HepG2 (cell line): ENCODE results near the gene NT5C. TPM values are rescaled to one million over a fixed set of nuclear protein-coding genes. Genes with fewer than 3 reads are reported as not detected.

Experiments
- HNRNPL ChIP-seq: fragments of 200-400 bp; formaldehyde crosslinking; IDR thresholded peaks from 2 replicates; pipeline ENCODE4 v1.6.1; 2017; ENCODE audit warnings: mild to moderate bottlenecking, low read depth, low read length
- KLF16 ChIP-seq, 2 experiments: sonication (generic) in 1 of 2; formaldehyde crosslinking in 1 of 2; IDR thresholded peaks; 2 replicates each; pipeline versions ENCODE4 v1.6.1 to v1.8.0; 2016 to 2023; ENCODE audit warnings: missing genetic modification reagents in 2 of 2, missing compliant biosample characterization in 1 of 2
- NONO ChIP-seq, 2 experiments: fragments of 450-650 bp in 1 of 2; sonication (generic) in 1 of 2; formaldehyde crosslinking in 1 of 2; IDR thresholded peaks in 1 of 2; conservative IDR thresholded peaks in 1 of 2; 2 replicates each; pipeline versions ENCODE4 v1.6.1 to v1.8.0; 2017 to 2022; ENCODE audit warnings: mild to moderate bottlenecking in 1 of 2, missing genetic modification reagents in 1 of 2, moderate library complexity in 1 of 2
- NR3C1 ChIP-seq: sonication (generic); formaldehyde crosslinking; IDR thresholded peaks from 2 replicates; pipeline ENCODE4 v1.4.0; 2020; ENCODE audit warnings: missing genetic modification reagents
- RAD21 ChIP-seq: fragments of 450-650 bp; formaldehyde crosslinking; IDR thresholded peaks from 2 replicates; pipeline ENCODE4 v1.5.0; 2020; ENCODE audit warnings: mild to moderate bottlenecking
- REXO4 ChIP-seq: sonication (generic); formaldehyde crosslinking; IDR thresholded peaks from 2 replicates; pipeline ENCODE4 v1.8.0; 2022; ENCODE audit warnings: missing genetic modification reagents, mild to moderate bottlenecking, borderline replicate concordance
- SP5 ChIP-seq: IDR thresholded peaks from 2 replicates; pipeline ENCODE4 v1.6.1; 2016; ENCODE audit warnings: low read depth, borderline replicate concordance
- TBP ChIP-seq: sonication (generic); formaldehyde crosslinking; IDR thresholded peaks from 2 replicates; pipeline ENCODE4 v1.5.0; 2020; ENCODE audit warnings: missing genetic modification reagents
- TBX3 ChIP-seq: fragments of 450-650 bp; IDR thresholded peaks from 2 replicates; pipeline ENCODE4 v1.6.1; 2017; ENCODE audit warnings: antibody characterized with exemption, mild to moderate bottlenecking, inconsistent platforms, borderline replicate concordance
- U2AF2 ChIP-seq: fragments of 200-400 bp; formaldehyde crosslinking; IDR thresholded peaks from 2 replicates; pipeline ENCODE4 v1.6.1; 2017; ENCODE audit warnings: low read depth, mild to moderate bottlenecking, low read length
- ZNF552 ChIP-seq: sonication (generic); formaldehyde crosslinking; IDR thresholded peaks from 2 replicates; pipeline ENCODE4 v1.9.0; 2022; ENCODE audit warnings: missing genetic modification reagents, mild to moderate bottlenecking, borderline replicate concordance
- ZNF781 ChIP-seq: sonication (generic); formaldehyde crosslinking; IDR thresholded peaks from 2 replicates; pipeline ENCODE4 v1.5.1; 2020; ENCODE audit warnings: borderline replicate concordance, mild to moderate bottlenecking, missing genetic modification reagents; ENCODE audit errors: not compliant biosample characterization
- polyA plus RNA-seq, 8 experiments: library from polyadenylated mRNA; depleted of rRNA in 3 of 8; stranded (reverse) in 7 of 8; unstranded in 1 of 8; fragments of >200 nt; fragmentation: Illumina TruSeq in 4 of 8; extraction: Trizol in 4 of 8; gene quantifications; 2 replicates each; pipeline versions ENCODE4 v1.2.1 to v1.2.3, GENCODE V29; 2011 to 2016; ENCODE audit warnings: low read depth in 4 of 8, missing spikeins in 1 of 8, mixed read lengths in 1 of 8; ENCODE audit not compliant: insufficient read depth in 1 of 8
- total RNA-seq, 5 experiments: library from RNA; depleted of rRNA; stranded (reverse); fragments of >200 nt; fragmentation: Illumina TruSeq; extraction: Trizol; gene quantifications; 2 replicates each; pipeline ENCODE4 v1.2.3, GENCODE V29; 2016; ENCODE audit warnings: low read depth in 1 of 5
- TF ChIP-seq, protein P1 (sequence below): sonication (generic); formaldehyde crosslinking; IDR thresholded peaks from 2 replicates; pipeline ENCODE4 v1.5.1; 2020; ENCODE audit warnings: mild to moderate bottlenecking, missing genetic modification reagents, moderate library complexity
- TF ChIP-seq, protein P2 (sequence below): sonication (generic); formaldehyde crosslinking; IDR thresholded peaks from 2 replicates; pipeline ENCODE4 v1.4.0; 2020; ENCODE audit warnings: mild to moderate bottlenecking, missing genetic modification reagents
- TF ChIP-seq, protein P3 (sequence below): sonication (generic); formaldehyde crosslinking; IDR thresholded peaks from 2 replicates; pipeline ENCODE4 v1.4.0; 2020; ENCODE audit warnings: low read depth, mild to moderate bottlenecking, missing genetic modification reagents

NT5C gene
- total and polyA plus RNA-seq, 2 of the 13 experiments (the other 11 are each of a cell fraction or from before 2014, with no cell fraction given): 42.8 to 48.6 TPM

DNA sequence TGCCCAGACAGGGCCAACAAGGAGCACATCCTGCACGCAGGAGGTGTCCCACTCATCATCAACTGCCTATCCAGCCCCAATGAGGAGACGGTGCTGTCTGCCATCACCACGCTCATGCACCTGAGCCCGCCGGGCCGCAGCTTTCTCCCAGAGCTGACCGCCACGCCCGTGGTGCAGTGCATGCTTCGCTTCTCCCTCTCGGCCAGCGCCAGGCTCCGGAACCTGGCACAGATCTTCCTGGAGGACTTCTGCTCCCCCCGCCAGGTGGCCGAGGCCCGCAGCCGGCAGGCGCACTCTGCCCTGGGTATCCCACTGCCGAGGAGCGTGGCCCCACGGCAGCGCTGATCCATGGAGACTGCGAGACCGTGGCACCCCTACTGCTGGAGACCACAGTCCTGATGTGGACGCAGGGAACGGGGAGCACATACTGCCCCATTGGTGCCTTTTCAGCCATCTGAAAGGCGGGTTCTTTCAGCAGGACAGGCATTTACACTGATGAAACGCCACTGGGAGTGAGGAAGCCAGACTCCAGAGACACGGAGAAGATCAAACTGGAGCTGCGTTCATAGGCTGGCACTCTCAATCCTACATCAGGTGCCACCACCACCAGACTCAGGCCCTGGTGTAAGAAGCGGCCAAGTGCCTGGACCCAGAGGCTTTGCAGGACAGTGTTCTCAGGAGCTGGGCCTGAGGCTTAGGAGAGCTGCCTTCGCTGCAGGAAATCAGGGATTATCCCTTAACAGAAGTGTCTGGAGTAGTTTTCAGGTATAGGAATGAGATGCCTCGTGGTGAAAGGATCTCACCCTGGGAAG is 2.6 kb downstream of the NT5C start (continued):
- TF ChIP-seq, protein P1, sequence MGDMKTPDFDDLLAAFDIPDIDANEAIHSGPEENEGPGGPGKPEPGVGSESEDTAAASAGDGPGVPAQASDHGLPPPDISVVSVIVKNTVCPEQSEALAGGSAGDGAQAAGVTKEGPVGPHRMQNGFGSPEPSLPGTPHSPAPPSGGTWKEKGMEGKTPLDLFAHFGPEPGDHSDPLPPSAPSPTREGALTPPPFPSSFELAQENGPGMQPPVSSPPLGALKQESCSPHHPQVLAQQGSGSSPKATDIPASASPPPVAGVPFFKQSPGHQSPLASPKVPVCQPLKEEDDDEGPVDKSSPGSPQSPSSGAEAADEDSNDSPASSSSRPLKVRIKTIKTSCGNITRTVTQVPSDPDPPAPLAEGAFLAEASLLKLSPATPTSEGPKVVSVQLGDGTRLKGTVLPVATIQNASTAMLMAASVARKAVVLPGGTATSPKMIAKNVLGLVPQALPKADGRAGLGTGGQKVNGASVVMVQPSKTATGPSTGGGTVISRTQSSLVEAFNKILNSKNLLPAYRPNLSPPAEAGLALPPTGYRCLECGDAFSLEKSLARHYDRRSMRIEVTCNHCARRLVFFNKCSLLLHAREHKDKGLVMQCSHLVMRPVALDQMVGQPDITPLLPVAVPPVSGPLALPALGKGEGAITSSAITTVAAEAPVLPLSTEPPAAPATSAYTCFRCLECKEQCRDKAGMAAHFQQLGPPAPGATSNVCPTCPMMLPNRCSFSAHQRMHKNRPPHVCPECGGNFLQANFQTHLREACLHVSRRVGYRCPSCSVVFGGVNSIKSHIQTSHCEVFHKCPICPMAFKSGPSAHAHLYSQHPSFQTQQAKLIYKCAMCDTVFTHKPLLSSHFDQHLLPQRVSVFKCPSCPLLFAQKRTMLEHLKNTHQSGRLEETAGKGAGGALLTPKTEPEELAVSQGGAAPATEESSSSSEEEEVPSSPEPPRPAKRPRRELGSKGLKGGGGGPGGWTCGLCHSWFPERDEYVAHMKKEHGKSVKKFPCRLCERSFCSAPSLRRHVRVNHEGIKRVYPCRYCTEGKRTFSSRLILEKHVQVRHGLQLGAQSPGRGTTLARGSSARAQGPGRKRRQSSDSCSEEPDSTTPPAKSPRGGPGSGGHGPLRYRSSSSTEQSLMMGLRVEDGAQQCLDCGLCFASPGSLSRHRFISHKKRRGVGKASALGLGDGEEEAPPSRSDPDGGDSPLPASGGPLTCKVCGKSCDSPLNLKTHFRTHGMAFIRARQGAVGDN (CRISPR knock-in tag): peak; percentile 10; the same call in 1 of the 2 replicates
- no peak for TF ChIP-seq NONO (IDR thresholded peaks at IDR 0.05)
- 0 out of 2 replicates have a peak, but pooled peaks have one; percentile 22 for TF ChIP-seq NONO (CRISPR knock-in tag; conservative IDR thresholded peaks at IDR 0.05)
- no peak for TF ChIP-seq ZNF781 (CRISPR knock-in tag)
- no peak for TF ChIP-seq TBX3
- no peak for TF ChIP-seq NR3C1 (CRISPR knock-in tag)
- no peak for TF ChIP-seq U2AF2
- TF ChIP-seq RAD21 (CRISPR knock-in tag): no peak
- TF ChIP-seq TBP (CRISPR knock-in tag): no peak
- TF ChIP-seq KLF16 (CRISPR knock-in tag; IDR thresholded peaks at IDR 0.05): no peak
- no peak for TF ChIP-seq REXO4 (CRISPR knock-in tag)
- TF ChIP-seq, protein P2, sequence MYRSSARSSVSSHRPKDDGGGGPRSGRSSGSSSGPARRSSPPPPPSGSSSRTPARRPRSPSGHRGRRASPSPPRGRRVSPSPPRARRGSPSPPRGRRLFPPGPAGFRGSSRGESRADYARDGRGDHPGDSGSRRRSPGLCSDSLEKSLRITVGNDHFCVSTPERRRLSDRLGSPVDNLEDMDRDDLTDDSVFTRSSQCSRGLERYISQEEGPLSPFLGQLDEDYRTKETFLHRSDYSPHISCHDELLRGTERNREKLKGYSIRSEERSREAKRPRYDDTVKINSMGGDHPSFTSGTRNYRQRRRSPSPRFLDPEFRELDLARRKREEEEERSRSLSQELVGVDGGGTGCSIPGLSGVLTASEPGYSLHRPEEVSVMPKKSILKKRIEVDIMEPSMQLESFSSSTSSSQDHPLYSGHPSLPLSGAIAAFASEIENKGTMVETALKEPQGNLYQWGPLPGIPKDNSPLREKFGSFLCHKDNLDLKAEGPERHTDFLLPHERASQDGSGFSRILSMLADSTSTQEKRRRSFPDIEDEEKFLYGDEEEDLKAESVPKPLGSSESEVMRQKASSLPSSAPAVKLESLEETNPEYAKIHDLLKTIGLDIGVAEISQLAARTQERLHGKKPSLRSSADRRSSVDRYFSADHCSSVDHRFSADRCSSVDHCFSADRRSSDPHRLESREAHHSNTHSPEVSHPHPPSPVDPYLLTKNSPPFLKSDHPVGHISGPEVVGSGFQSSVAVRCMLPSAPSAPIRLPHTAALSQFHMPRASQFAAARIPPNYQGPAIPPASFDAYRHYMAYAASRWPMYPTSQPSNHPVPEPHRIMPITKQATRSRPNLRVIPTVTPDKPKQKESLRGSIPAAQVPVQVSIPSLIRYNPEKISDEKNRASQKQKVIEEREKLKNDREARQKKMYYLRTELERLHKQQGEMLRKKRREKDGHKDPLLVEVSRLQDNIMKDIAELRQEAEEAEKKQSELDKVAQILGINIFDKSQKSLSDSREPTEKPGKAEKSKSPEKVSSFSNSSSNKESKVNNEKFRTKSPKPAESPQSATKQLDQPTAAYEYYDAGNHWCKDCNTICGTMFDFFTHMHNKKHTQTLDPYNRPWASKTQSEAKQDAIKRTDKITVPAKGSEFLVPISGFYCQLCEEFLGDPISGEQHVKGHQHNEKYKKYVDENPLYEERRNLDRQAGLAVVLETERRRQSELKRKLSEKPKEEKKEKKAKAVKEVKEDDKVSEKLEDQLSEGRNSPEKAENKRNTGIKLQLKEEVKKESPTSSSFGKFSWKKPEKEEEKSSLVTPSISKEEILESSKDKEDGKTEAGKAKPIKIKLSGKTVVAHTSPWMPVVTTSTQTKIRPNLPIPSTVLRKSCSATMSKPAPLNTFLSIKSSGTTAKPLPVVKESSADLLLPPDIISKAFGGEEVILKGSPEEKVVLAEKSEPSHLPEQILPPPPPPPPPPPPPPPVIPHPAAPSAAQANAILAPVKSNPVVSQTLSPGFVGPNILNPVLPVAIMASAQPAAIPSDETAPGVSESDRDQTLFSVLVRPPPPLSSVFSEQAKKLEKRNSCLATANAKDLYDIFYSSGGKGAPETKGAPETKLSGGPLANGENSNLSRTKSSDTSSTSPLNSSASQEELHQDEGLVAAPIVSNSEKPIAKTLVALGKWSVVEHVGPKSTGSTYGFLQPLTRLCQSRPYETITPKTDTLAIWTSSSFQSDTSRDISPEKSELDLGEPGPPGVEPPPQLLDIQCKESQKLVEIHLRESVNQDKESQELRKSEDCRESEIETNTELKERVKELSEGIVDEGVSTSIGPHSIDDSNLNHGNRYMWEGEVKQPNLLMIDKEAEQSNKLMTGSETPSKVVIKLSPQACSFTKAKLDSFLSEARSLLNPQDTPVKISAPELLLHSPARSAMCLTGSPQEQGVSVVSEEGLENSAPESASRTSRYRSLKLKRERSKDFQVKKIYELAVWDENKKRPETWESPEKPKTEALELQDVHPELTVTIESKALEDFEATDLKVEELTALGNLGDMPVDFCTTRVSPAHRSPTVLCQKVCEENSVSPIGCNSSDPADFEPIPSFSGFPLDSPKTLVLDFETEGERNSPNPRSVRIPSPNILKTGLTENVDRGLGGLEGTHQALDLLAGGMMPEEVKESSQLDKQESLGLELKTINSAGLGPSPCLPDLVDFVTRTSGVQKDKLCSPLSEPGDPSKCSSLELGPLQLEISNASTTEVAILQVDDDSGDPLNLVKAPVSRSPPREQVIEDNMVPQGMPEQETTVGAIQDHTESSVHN (CRISPR knock-in tag): no peak
- 0 out of 2 replicates have a peak, but pooled peaks have one; percentile 24 for TF ChIP-seq HNRNPL
- TF ChIP-seq ZNF552 (CRISPR knock-in tag): no peak
- TF ChIP-seq, protein P3, sequence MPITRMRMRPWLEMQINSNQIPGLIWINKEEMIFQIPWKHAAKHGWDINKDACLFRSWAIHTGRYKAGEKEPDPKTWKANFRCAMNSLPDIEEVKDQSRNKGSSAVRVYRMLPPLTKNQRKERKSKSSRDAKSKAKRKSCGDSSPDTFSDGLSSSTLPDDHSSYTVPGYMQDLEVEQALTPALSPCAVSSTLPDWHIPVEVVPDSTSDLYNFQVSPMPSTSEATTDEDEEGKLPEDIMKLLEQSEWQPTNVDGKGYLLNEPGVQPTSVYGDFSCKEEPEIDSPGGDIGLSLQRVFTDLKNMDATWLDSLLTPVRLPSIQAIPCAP: no peak
- no peak for TF ChIP-seq SP5 (CRISPR knock-in tag)
